Adrenal gland (tissue), 12 donors: ENCODE data around the gene RAPH1. TPM values are rescaled to one million over a fixed set of nuclear protein-coding genes. Genes with fewer than 3 reads are reported as not detected.

ENCODE experiments used
- DNase-seq, 7 donors: peaks; one replicate each; pipeline ENCODE4 v3.0.0-alpha.2; 2019 to 2020
- H3K27ac ChIP-seq, 5 donors: fragments of 200-600 bp; sonication (generic) in 4 of 5; 1 replicate in 3 of 5; 2 replicates in 2 of 5; pipeline versions ENCODE4 v1.5.1 to v1.8.0; 2016 to 2020; ENCODE audit warnings: mild to moderate bottlenecking in 1 of 5
- H3K27me3 ChIP-seq: fragments of 200-600 bp; 2 replicates; pipeline ENCODE4 v1.8.0; 2021
- H3K36me3 ChIP-seq, 2 donors: fragments of 200-600 bp; replicated peaks in 1 of 2; 1 replicate in 1 of 2; 2 replicates in 1 of 2; pipeline versions ENCODE4 v1.5.1 to v1.8.0; 2018 to 2022
- H3K4me1 ChIP-seq, 2 donors: fragments of 200-600 bp; replicated peaks in 1 of 2; 1 replicate in 1 of 2; 2 replicates in 1 of 2; pipeline versions ENCODE4 v1.5.1 to v1.8.0; 2018 to 2021
- H3K4me3 ChIP-seq, 4 donors: fragments of 200-600 bp; sonication (generic) in 3 of 4; one replicate each; pipeline ENCODE4 v1.5.1; 2016 to 2018
- H3K9me3 ChIP-seq, 3 donors: fragments of 200-600 bp; sonication (generic) in 1 of 3; replicated peaks in 1 of 3; 1 replicate in 2 of 3; 2 replicates in 1 of 3; pipeline versions ENCODE4 v1.5.1 to v1.8.0; 2016 to 2021
- POLR2A ChIP-seq, 2 donors: fragments of 450-650 bp; IDR thresholded peaks; one replicate each; pipeline ENCODE4 v1.6.1; 2017; ENCODE audit warnings: antibody characterized with exemption in 2 of 2, mild to moderate bottlenecking in 2 of 2, moderate library complexity in 1 of 2
- WGBS, 4 donors: extraction: QIAGEN DNeasy Blood & Tissue Kit in 2 of 4; methylation state at CpG; one replicate each; pipeline versions ENCODE4 v1.1.5 to v1.1.7; 2013 to 2017; 5-methylcytosine and 5-hydroxymethylcytosine counted together
- intact Hi-C, 2 donors: fragments of 100-400 bp; cut with DNase I; formaldehyde crosslinking; loops; one replicate each; pipeline versions ENCODE4 v1.14.1 to v1.15.0; 2022 to 2023
- polyA plus RNA-seq, 3 donors: library from polyadenylated mRNA; stranded (reverse); fragments of 200-250 nt in 2 of 3; fragments of 350-450 nt in 1 of 3; fragmentation: Illumina TruSeq in 1 of 3; extraction: RNeasy Lipid Tissue Mini Kit (QIAGEN cat#74804) in 1 of 3; gene quantifications; one replicate each; pipeline ENCODE4 v1.2.3, GENCODE V29; 2013 to 2014
- total RNA-seq, 9 donors: library from RNA; depleted of rRNA in 4 of 9; stranded (reverse); fragments of >200 nt in 4 of 9; fragments of 120-200 nt in 1 of 9; fragmentation: NEBNext Ultra II Directional in 1 of 9; extraction: Animal tissue kit (Norgen Biotek cat#: 25700) in 1 of 9; gene quantifications; one replicate each; pipeline versions ENCODE4 v1.1.0 to v1.2.4, GENCODE V29; 2013 to 2023
- TF ChIP-seq, protein P1 (sequence below), 6 experiments: fragments of 450-650 bp in 4 of 6; fragments of 200-600 bp in 2 of 6; sonication (generic) in 1 of 6; IDR thresholded peaks; 1 replicate in 5 of 6; 2 replicates in 1 of 6; pipeline versions ENCODE4 v1.5.1 to v1.8.0; 2016 to 2021; ENCODE audit warnings: antibody characterized with exemption in 6 of 6, mild to moderate bottlenecking in 2 of 6, moderate library complexity in 1 of 6
- donor health status: healthy with polysubstance abuse.
- donor health status: Bipolar disorder and iron deficiency.
- donor health status: DM: yes; HTN: yes; CAD: no.
- donor health status: DM: no; HTN: no; CAD: no.
- donor health status: DM: no; HTN: no; CAD: no.
- donor health status: DM: yes; HTN: yes; CAD: no.

Gene RAPH1
- total and polyA plus RNA-seq, 12 donors: 4.2 to 72.5 (median 27.3) TPM

DNA sequence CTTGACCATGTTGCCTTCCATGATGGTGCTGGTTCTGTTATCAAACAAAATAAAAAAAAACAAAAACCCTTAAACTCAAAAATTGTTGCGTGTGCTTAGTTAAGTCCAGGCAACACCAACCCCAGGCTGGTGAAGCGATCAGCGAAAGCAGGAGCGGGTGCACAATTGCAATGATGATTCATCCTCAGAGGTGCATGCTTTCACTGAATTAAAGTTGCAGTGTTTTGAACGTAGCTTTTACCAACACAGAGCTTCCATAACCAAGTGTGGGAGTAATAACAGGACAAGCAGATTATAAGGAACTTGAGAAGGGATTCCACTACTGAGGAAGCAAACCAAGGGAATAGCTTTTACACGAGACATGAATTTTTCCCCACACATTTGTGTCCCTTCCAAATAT is 39.7 kb upstream of the RAPH1 start:
- intact Hi-C loops: no loop called here

DNA sequence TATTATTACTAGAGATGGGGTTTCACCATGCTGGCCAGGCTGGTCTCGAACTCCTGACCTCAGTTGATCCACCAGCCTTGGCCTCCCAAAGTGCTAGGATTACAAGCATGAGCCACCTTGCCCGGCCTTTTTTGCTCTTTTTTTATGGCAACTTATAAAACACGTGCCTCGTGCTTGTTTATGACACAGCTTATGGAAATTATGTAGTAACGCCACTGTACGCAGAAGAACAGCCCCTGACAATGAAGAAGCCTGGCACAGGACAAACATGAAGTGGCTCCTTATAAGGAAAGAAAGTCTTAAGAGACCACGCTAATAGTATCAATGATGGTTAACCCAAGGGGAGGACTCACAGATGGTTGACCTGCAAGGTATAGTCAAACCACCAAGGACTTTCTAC is 37.2 kb upstream of the RAPH1 start:
- H3K36me3 ChIP-seq: no peaks in the 10 kb centered on the region
- H3K27ac ChIP-seq: no peak overlapping the region
- intact Hi-C loops: no loop called here
- H3K9me3 ChIP-seq: no peaks in the 10 kb centered on the region
- WGBS, 4 donors: 87 to 96% (median 92%) methylated on average over 7 of the region's 7 CpGs
- no peaks in the 10 kb centered on the region for H3K27me3 ChIP-seq
- H3K4me1 ChIP-seq: no peaks in the 10 kb centered on the region
- DNase-seq: no peak
- no peak overlapping the region for H3K4me3 ChIP-seq
- TF ChIP-seq, protein P1, sequence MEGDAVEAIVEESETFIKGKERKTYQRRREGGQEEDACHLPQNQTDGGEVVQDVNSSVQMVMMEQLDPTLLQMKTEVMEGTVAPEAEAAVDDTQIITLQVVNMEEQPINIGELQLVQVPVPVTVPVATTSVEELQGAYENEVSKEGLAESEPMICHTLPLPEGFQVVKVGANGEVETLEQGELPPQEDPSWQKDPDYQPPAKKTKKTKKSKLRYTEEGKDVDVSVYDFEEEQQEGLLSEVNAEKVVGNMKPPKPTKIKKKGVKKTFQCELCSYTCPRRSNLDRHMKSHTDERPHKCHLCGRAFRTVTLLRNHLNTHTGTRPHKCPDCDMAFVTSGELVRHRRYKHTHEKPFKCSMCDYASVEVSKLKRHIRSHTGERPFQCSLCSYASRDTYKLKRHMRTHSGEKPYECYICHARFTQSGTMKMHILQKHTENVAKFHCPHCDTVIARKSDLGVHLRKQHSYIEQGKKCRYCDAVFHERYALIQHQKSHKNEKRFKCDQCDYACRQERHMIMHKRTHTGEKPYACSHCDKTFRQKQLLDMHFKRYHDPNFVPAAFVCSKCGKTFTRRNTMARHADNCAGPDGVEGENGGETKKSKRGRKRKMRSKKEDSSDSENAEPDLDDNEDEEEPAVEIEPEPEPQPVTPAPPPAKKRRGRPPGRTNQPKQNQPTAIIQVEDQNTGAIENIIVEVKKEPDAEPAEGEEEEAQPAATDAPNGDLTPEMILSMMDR (IDR thresholded peaks at IDR 0.05): no peak
- no peak for TF ChIP-seq POLR2A (IDR thresholded peaks at IDR 0.05)

More for the DNA sequence above, 39.7 kb upstream of the RAPH1 start:
- Histone ChIP-seq H3K36me3 (no peaks in the 10 kb centered on the region), H3K4me3 (no peak overlapping the region), H3K27ac (no peak overlapping the region), H3K9me3 (no peaks in the 10 kb centered on the region), H3K27me3 (no peaks in the 10 kb centered on the region), H3K4me1 (peaks cover 0 to 5% of the 10 kb centered on the region in 2 donors)
- no peak for TF ChIP-seq POLR2A (IDR thresholded peaks at IDR 0.05)
- TF ChIP-seq, protein P1 (IDR thresholded peaks at IDR 0.05): no peak
- 71 to 76% (median 75%) methylated on average over 6 of the region's 6 CpGs for WGBS, 4 donors
- DNase-seq: no peak

DNA sequence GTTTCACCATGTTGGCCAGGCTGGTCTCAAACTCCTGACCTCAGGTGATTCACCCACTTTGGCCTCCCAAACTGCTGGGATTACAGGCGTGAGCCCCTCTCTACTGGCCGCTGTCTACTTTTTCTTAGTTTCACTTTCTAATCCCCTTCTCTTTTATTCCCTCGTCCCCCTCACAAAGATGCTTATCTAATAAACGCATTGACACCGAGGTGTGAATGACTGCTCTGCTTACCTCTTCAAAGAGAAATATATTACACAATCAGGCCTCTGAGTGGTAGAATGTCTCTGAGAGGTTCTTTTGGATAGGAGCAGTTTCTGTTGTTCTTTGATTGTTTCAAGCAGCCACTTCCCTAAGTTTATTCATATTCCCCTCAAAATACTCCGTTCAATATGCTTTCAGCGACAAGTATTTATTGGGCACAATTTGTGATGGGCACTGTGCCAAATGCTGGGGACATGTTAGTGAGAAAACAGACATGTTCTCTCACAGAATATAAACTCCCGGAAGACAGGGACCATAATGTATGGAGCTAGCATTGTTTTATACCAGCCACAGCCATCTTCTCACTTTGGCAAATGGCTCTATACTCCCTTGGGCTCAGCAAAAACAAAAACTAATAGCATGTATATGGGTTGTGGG is 34.7 kb upstream of the RAPH1 start:
- Histone ChIP-seq H3K4me1 (no peaks in the 10 kb centered on the region), H3K27ac (no peak overlapping the region), H3K9me3 (no peaks in the 10 kb centered on the region), H3K27me3 (no peaks in the 10 kb centered on the region), H3K4me3 (no peak overlapping the region), H3K36me3 (no peaks in the 10 kb centered on the region)
- TF ChIP-seq, protein P1 (IDR thresholded peaks at IDR 0.05): no peak
- no peak for TF ChIP-seq POLR2A (IDR thresholded peaks at IDR 0.05)
- intact Hi-C loops: no loop called here
- no peak for DNase-seq
- WGBS, 4 donors: 69 to 79% (median 71%) methylated on average over 8 of the region's 8 CpGs

DNA sequence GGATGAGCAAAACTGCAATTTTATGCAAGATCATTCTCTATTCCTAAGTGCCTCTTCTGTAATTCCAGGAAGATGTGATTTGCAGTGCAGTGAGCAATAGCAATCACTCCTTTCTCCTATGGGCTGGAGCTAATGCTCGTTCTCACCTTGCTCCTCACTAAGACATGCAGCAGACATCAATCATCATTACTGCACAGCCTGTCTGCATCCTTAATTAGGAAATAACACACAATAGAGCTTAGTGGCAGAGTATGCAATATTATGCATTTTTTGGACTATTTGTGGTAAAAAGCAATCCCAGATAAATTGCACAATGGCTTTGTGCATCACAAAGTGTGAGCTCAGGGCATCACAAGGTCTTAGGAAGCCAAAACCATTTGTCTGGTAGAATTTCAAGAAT is 32.6 kb upstream of the RAPH1 start:
- Histone ChIP-seq H3K4me3 (no peak overlapping the region), H3K36me3 (no peaks in the 10 kb centered on the region), H3K9me3 (no peaks in the 10 kb centered on the region), H3K4me1 (no peaks in the 10 kb centered on the region), H3K27ac (no peak overlapping the region), H3K27me3 (no peaks in the 10 kb centered on the region)
- no peak for DNase-seq
- TF ChIP-seq, protein P1 (IDR thresholded peaks at IDR 0.05): no peak
- TF ChIP-seq POLR2A (IDR thresholded peaks at IDR 0.05): no peak
- whole genome bisulfite sequencing, 4 donors: 58 to 91% (median 87%) methylated on average over 1 of the region's 1 CpG
- intact Hi-C loops: no loop called here
